GM12878 (cell line): ENCODE results near the gene PRKRA. TPM values are rescaled to one million over a fixed set of nuclear protein-coding genes. Genes with fewer than 3 reads are reported as not detected.

Experiments used
- ATAC-seq: fragments of 200-7000 bp; cut with Tn5 transposase; 3 replicates; pipeline ENCODE4 v1.9.1; 2020; ENCODE audit warnings: mild to moderate bottlenecking, moderate library complexity
- BruUV-seq: library from RNA; stranded (reverse); fragments of 400-500 nt; replicated peaks from 2 replicates; lab custom pipeline; 2021; lab: Mats Ljungman, UMichigan
- CTCF ChIA-PET: fragments of 300-600 bp; sonication (Branson Sonifier 250); formaldehyde crosslinking; extraction: SDS; loops from one replicate; lab custom pipeline; 2021; ENCODE audit warnings: inconsistent platforms; lab: Yijun Ruan, JAX
- POLR2A ChIA-PET: fragments of 350-600 bp; formaldehyde crosslinking; extraction: SDS; loops from one replicate; lab custom pipeline; 2021; ENCODE audit warnings: inconsistent platforms; lab: Charles Lee
- RAD21 ChIA-PET: fragments of 300-600 bp; sonication (Branson Sonifier 250); formaldehyde crosslinking; loops from one replicate; lab custom pipeline; 2023; ENCODE audit warnings: antibody characterized with exemption; ENCODE audit not compliant: unreplicated experiment; lab: Charles Lee
- SMC1A ChIA-PET: fragments of 300-600 bp; sonication (Branson Sonifier 250); formaldehyde crosslinking; loops from one replicate; lab custom pipeline; 2023; ENCODE audit not compliant: unreplicated experiment, uncharacterized antibody; lab: Charles Lee
- DNase-seq: peaks from one replicate; pipeline ENCODE4 v3.0.0-alpha.2; 2011; ENCODE audit warnings: low read depth, low spot score
- FAIRE-seq: peaks from 3 replicates; lab custom pipeline; 2011; peaks lifted over from hg19 to GRCh38; lab: Jason Lieb, UNC
- H2AFZ ChIP-seq: 2 replicates; pipeline ENCODE4 v1.6.0; 2011; ENCODE audit warnings: low read depth, low read length, control low read depth; ENCODE audit not compliant: control insufficient read depth
- H3K27ac ChIP-seq: 2 replicates; pipeline ENCODE4 v1.5.1; 2011; ENCODE audit warnings: control low read depth; ENCODE audit not compliant: control insufficient read depth, insufficient read depth
- H3K27me3 ChIP-seq, 2 experiments: replicated peaks in 1 of 2; 2 replicates each; pipeline versions ENCODE4 v1.6.0 to v1.6.1; 2011; ENCODE audit warnings: low read length in 1 of 2; ENCODE audit not compliant: control insufficient read depth in 2 of 2, insufficient read depth in 2 of 2
- H3K36me3 ChIP-seq, 2 experiments: 2 replicates each; pipeline ENCODE4 v1.5.1; 2011; ENCODE audit warnings: low read length in 1 of 2; ENCODE audit not compliant: control insufficient read depth in 2 of 2, insufficient read depth in 2 of 2
- H3K4me1 ChIP-seq: 2 replicates; pipeline ENCODE4 v1.6.1; 2011; ENCODE audit warnings: mild to moderate bottlenecking, low read length, moderate library complexity, mixed read lengths; ENCODE audit not compliant: control insufficient read depth, insufficient read depth
- H3K4me2 ChIP-seq: 2 replicates; pipeline ENCODE4 v1.6.0; 2011; ENCODE audit warnings: control low read depth; ENCODE audit not compliant: control insufficient read depth, insufficient read depth
- H3K4me3 ChIP-seq: fragments of 200-600 bp; sonication (generic); 2 replicates; pipeline ENCODE4 v1.5.1; 2016
- H3K79me2 ChIP-seq: 2 replicates; pipeline ENCODE4 v1.6.0; 2011; ENCODE audit warnings: low read length; ENCODE audit not compliant: control insufficient read depth, insufficient read depth
- H3K9ac ChIP-seq: 2 replicates; pipeline ENCODE4 v1.8.0; 2011; ENCODE audit warnings: low read length, control low read depth, mixed read lengths; ENCODE audit not compliant: control insufficient read depth, insufficient read depth
- H3K9me3 ChIP-seq: replicated peaks from 3 replicates; pipeline ENCODE4 v1.5.1; 2011; ENCODE audit warnings: mild to moderate bottlenecking, low read length; ENCODE audit not compliant: control insufficient read depth, insufficient read depth
- H4K20me1 ChIP-seq: 2 replicates; pipeline ENCODE4 v1.6.0; 2011; ENCODE audit not compliant: control insufficient read depth, insufficient read depth
- BHLHE40 ChIP-seq, 2 experiments: fragments of 450-650 bp in 1 of 2; IDR thresholded peaks; 2 replicates each; pipeline ENCODE4 v1.6.1; 2011 to 2017; ENCODE audit warnings: low read depth in 2 of 2, borderline replicate concordance in 1 of 2, improper control_type of control experiment in 1 of 2, low read length in 1 of 2, mild to moderate bottlenecking in 1 of 2
- CBFB ChIP-seq: IDR thresholded peaks from 2 replicates; pipeline ENCODE4 v1.6.1; 2016; ENCODE audit warnings: antibody characterized with exemption, low read depth
- IKZF1 ChIP-seq: fragments of 450-650 bp; conservative IDR thresholded peaks from 2 replicates; pipeline ENCODE4 v1.6.1; 2017; ENCODE audit warnings: antibody characterized with exemption, mild to moderate bottlenecking
- IKZF2 ChIP-seq, 2 experiments: fragments of 450-650 bp; IDR thresholded peaks; 2 replicates each; pipeline ENCODE4 v1.6.1; 2017; ENCODE audit warnings: mild to moderate bottlenecking in 2 of 2, moderate library complexity in 2 of 2
- WGBS: methylation state at CpG from one replicate; pipeline ENCODE4 v1.1.6; 2016; ENCODE audit warnings: low lambda C conversion rate; ENCODE audit not compliant: insufficient replicate concordance, insufficient coverage; ENCODE audit errors: missing lambda C conversion rate; 5-methylcytosine and 5-hydroxymethylcytosine counted together
- in situ Hi-C: fragments of 300-500 bp; cut with MboI; formaldehyde crosslinking; loops from 9 replicates; pipeline ENCODE4 v1.14.3; 2018; ENCODE audit warnings: mixed read lengths
- intact Hi-C: fragments of 100-400 bp; cut with micrococcal nuclease; formaldehyde crosslinking; loops from one replicate; pipeline ENCODE4 v1.14.2; 2022; ENCODE audit not compliant: unreplicated experiment
- polyA plus RNA-seq, 11 experiments: library from polyadenylated mRNA; depleted of rRNA in 4 of 11; unstranded in 6 of 11; stranded (reverse) in 5 of 11; fragments of >200 nt; fragmentation: Nextera tagmentation in 4 of 11; fragmentation: Illumina TruSeq in 1 of 11; extraction: Ambion mirVana in 4 of 11; extraction: Trizol in 1 of 11; gene quantifications; 1 replicate in 1 of 11; 2 replicates in 10 of 11; pipeline versions ENCODE4 v1.2.1 to v1.2.3, GENCODE V29; 2011 to 2016; ENCODE audit warnings: inconsistent platforms in 2 of 11, missing spikeins in 2 of 11, low read depth in 1 of 11
- total RNA-seq, 4 experiments: library from RNA; depleted of rRNA in 3 of 4; stranded (reverse); fragments of >200 nt in 3 of 4; fragmentation: Illumina TruSeq in 1 of 4; extraction: Trizol in 1 of 4; gene quantifications; 2 replicates each; pipeline versions ENCODE4 v1.2.1 to v1.2.3, GENCODE V29; 2013 to 2021

Gene PRKRA
- total and polyA plus RNA-seq, 10 of the 15 experiments (the other 5 are each of a cell fraction or from before 2014, with no cell fraction given) = 19.1 to 75.6 (median 51.7) TPM

DNA sequence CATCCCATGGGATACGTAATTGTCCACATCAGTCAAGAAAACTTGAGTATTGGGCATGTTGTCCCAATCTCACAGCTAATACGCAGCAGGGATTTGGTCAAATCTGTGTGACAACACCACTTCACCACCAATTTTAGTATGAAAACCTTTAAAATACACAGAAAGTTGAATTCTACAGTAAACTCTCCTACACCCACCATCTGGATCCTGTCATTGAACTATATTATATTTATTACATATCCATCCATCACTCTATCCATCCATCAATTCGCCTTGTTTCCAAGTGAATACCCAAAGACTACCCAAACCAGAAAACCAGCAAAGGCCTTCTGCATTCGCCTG, 28.3 kb upstream of the PRKRA start:
- Histone ChIP-seq H3K4me2 (peak overlapping the region; percentile 97), H2AFZ (peak overlapping the region; percentile 98), H3K27me3 (no peaks in the 10 kb centered on the region), H3K79me2 (peaks cover 39% of the 10 kb centered on the region), H3K4me1 (peaks cover 7% of the 10 kb centered on the region; the same call in 1 of the 2 replicates), H4K20me1 (no peaks in the 10 kb centered on the region), H3K27ac (no peak overlapping the region; the same call in 1 of the 2 replicates), H3K4me3 (peak overlapping the region; percentile 99; the same call in 1 of the 2 replicates), H3K9me3 (no peaks in the 10 kb centered on the region), H3K9ac (peak overlapping the region; percentile 94; the same call in 1 of the 2 replicates), H3K36me3 (no peaks in the 10 kb centered on the region)
- FAIRE-seq = no peak
- RAD21 ChIA-PET = interaction anchor here (1.6 kb wide), 1 partner anchor 49 kb away, joined by 8 read pairs; no protein-coding TSS in a partner anchor
- WGBS = 26% methylated on average over 4 of the region's 4 CpGs
- no TSS peak for BruUV-seq
- DNase-seq = no peak
- CTCF ChIA-PET = interaction anchor here (0.9 to 1.8 kb wide), 6 partner anchors 17 to 221 kb away, joined by 3 to 10 read pairs (median 4); no protein-coding TSS in a partner anchor
- intact Hi-C loops = loop anchor here (1.0 to 10.0 kb wide), 3 partner anchors 44 to 436 kb away; no protein-coding TSS in a partner anchor
- in situ Hi-C loops = no loop called here
- POLR2A ChIA-PET = interaction anchor here (0.7 kb wide), 1 partner anchor 17 kb away, joined by 7 read pairs; no protein-coding TSS in a partner anchor
- no peak for ATAC-seq
- TF ChIP-seq IKZF2 (IDR thresholded peaks at IDR 0.05) (0 out of 4 replicates have a peak, but pooled peaks of 1 of the 2 experiments have one; percentile 88), BHLHE40 (IDR thresholded peaks at IDR 0.05; ENCODE audit: borderline replicate concordance in 1 of 2, low read depth in 2 of 2, low read length in 1 of 2) (no peak), IKZF1 (peak; percentile 80; the same call in 1 of the 2 replicates), CBFB (no peak)
- TF ChIP-seq, all 136 proteins: peak for 2
- SMC1A ChIA-PET = interaction anchor here (1.0 kb wide), 2 partner anchors 49 to 51 kb away, joined by 3 read pairs; no protein-coding TSS in a partner anchor
